Anterior cingulate cortex (tissue), 58 donors: ENCODE measurements around the gene BGN.

Experiments used
- DNase-seq, 58 donors: peaks; one replicate each; lab custom pipeline; 2025; lab: John Stamatoyannopoulos, UW

The BGN gene

GRCh38 chrX:153501530-153501929, 6.8 kb downstream of the BGN start:
- DNase-seq: peak in 34 of 58 donors; percentile 2 to 56 (median 22)

DNA sequence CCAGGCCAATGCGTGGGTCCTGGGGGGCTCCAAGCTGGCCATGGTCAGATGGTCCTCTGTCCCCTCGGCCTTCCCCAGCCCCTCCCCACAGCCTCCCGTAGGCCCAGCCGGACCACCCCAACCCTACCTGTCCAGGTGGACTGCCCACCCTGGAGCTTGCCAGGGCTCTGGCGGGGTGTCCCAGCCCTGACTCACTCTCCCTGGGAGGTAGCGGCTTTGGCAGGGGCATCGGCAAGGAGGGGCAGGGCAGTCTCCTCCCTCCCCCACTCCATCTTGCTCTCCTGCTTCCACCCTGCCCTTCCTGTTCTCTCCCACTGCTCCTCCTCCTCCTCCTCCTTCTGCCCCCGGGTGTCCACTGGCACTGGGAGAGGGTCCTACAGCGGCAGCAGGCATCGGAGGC, 7.4 kb downstream of the BGN start:
- no peak for DNase-seq

- DNase-seq: no peak
Observed at GRCh38 chrX:153502796-153503195, 8.0 kb downstream of the BGN start.

DNA sequence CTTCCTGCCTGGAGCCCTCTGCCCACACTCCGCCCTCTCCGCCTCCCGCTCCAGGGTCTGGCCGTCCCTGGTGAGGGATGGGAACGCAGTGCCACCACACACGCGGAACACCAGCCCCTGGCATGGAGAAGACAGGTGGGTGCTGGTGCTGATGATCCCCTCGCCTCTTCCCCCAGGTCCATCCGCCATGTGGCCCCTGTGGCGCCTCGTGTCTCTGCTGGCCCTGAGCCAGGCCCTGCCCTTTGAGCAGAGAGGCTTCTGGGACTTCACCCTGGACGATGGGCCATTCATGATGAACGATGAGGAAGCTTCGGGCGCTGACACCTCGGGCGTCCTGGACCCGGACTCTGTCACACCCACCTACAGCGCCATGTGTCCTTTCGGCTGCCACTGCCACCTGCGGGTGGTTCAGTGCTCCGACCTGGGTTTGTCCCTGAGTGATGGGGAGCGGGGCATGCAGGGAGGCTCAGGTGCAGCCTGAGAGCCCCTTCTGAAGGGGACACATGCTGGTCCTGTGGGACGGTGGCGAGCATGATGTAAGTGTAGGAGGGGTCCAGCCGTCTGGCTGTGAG, 9.8 kb downstream of the BGN start:
- no peak for DNase-seq

DNA sequence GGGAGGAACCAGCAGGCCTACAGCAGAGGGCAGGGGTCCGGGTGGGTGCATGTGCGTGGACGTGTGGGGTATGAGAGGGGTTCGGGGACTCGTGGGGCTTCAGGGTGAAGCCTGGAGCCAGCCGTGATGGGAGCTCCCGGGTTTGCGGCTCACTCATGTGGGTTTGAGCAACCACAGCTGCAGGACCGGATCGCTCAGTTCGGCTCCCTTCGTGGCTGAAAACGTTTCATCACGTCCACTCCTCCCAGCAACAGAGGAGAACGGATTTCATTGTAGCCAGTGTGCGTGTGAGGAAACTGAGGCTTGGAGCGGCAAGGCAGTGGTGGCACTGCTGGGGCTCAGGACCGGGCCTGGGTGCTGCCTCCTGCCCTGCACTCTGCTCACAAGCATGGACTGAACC, 10.6 kb downstream of the BGN start:
- no peak for DNase-seq

DNA sequence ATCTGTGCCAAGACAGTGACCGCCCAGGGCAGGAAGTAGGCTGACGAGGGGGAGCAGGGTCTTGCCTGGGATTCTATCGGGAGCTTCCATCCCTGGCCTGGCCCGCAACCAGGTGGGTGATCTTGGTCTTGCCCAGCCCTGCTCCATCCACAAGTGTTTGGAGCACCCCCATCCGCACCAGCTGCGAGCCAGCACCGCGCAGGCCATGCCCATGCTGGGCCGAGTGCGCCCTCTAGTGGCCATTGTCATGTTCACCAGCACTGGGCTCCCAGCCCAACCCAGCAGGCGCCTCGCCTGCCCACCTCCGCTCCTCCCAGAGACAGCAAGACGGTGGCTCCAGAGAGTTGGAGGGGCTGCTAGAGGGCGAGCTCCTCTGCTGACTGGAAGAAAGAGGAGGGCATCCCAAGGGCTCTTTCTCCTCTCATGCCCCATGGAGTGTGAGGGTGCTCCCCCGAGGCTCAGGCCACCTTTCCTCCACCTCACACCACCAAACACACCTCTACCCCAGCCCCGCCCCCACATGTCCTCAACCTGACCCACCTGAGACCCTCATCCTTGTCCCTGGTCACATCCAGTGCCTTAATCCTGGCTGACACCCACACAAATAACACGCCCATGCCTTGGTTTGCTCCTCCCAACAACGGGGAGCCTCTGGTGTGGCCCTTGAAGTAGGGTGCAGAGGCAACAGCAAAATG, 12.9 kb downstream of the BGN start:
- peak in 57 of 58 donors; percentile 2 to 87 (median 64) for DNase-seq

DNA sequence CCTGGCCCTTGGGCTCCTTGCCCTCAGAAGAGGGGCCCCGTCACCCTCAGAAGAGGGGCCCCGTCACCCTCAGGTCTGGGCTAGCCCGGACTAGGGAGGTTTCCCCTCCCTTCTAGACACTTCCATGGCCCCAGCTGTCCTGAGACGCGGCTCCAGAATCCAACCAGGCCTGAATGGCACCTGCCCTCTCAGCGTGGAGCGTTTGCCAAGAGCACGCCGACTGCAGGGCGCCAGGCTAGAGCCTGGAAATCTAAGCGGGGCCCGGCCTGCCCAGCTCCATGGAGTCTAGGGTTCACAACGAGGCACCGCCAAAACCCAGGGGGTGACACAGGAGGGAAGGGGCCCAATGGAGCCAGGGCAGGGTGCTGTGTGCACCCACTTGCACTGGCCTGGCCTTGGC, 14.8 kb downstream of the BGN start:
- DNase-seq: no peak

DNA sequence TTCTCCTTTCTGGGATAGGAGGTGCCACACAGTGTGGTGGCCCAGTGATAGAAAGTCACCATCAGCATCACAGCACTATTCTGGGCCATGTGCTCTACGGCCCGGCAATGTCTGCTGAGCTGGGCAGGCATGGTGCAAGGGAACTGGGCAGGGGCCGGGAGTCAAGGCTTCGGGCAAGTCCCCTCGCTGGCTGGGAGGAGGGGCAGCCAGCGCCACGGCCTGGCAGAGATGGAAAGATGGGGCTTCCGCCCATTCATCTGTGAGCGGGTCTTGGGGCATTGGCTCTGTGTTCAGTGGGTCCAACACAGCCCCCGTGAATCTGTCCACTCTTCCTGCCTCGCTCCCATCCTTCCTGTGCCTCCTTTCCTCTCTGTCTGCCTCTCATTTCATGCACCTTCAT, 15.6 kb downstream of the BGN start:
- DNase-seq: no peak

DNA sequence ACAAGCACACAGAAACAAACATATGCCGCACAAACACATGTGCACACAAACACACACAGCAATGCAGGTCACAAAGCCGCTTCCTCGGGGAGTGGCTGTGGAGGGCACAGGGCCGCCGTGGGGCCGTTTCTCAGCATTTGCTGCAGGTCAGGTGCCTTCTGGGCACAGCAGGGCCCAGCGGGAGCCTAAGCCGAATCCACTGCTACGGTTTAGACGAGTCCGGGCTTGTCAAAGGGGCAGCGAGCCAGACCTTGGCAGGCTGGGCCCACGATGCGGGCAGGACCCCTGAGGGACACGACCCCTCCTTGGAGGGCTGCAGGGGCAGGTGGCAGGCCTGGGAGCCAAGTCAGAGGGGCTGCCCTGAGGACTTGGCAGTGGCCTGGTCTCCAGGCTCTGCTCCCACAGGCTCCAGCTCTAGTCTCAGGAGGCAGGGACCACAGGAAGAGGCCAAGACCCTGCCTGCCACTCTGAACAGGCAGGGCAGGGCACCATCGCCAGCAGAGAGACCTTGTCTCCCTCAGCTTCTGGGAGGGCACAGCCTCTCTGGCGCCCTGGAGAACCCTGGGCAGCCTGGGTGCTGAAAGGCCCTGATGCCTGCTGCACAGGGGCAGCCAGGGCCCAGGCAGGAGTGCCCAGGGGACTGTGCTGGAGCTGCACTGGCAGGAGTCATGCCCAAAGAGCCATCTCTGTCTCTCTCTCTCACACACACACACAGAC, 17.2 kb downstream of the BGN start:
- no peak for DNase-seq

- DNase-seq: no peak
Observed at GRCh38 chrX:153512501-153512893, 17.7 kb downstream of the BGN start.

DNA sequence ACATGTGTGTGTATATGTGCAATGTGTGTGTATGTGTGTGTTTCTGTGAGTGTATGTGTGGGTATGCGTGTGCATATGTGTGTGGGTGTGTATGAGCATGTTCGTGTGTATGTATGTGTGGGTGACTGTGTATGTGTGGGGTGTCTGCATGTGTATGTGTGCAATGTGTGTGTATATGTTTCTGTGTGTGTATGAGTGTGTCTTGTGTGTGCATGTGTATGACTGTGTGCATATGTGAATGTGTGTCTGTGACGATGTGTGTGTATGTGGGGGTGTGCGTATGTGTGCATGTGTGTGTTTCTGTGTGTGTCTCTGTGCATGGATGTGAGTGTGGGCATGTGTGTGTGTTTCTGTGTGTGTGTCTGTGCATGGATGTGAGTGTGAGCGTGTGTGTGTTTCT, 18.5 kb downstream of the BGN start:
- no peak for DNase-seq

- DNase-seq: no peak
Observed at GRCh38 chrX:153514259-153514658, 19.5 kb downstream of the BGN start.

DNA sequence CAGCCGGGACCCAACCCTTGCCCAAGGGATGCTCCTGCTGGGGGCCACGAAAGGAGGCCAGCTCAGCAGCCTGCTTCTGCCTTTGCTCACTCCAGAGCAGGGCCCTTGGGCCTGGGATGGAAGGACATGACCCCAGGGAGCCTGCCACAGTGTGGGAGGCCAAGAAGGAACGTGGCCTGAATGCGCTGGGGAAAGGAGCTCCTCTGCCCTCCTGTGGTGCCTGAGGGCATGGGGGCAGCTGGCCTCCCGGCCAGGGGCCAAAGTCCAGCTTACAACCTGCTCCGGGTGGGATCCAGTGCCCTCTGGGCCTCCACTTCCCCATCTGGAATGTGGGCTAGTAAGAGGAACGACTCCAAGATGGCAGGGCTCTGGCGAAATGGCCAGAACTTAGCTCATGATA, 20.7 kb downstream of the BGN start:
- DNase-seq: no peak

- DNase-seq: no peak
Observed at GRCh38 chrX:153516073-153516472, 21.3 kb downstream of the BGN start.

GRCh38 chrX:153517423-153517822, 22.6 kb downstream of the BGN start, which contains the start of gene ATP2B3:
ATP2B3 (plus strand) TSS chrX:153517642; CDS start chrX:153536248, 18,606 bp downstream.
- DNase-seq: peak in 4 of 58 donors; percentile 3 to 14 (median 10)

DNA sequence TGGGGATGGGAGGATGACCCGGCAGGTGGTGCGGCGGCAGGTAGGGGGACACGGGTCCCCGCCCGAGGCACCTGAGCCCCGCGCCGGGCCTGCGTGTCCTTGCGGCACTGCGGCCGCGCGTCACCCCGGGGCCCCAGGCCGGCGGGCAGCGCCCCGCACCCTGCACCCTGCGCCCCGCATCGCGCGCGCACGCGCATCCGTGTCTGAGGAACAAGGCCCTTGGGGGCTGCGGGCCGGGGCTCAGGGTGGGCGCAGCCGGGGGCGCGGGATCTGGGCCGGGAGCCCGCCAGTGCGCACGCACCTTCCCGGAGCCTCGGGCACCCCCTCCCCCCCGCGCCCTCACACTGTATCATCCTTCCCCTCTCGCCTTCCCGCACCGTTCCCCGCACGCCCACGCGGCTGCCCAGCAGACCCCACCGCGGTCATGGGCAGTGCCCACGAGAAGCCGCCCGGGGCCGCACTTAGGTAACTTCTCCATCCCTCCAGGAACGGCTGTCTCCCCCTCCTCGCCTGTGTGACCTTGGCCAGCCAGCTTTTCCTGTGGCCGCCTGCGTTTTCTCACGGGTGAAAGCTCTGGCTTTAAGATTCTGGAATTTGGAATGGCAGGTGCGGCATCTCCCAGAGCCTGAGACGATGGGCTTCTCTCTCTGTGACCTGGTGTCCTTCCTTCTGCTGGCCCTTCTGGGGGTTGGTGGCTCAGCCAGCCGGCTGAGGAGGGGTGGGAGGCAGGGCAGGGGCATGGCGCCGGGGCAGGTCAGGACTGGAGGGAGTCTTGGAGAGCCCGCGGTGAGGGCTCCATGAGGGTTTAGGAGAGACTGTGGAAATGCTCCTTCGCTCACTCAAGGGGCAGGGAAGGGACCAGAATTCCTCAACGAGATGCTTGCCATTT, 23.4 kb downstream of the BGN start:
- no peak for DNase-seq

GRCh38 chrX:153519569-153520286, 24.9 kb downstream of the BGN start:
- no peak for DNase-seq

GRCh38 chrX:153520287-153520917, 25.6 kb downstream of the BGN start:
- DNase-seq: no peak

GRCh38 chrX:153521034-153521433, 26.3 kb downstream of the BGN start:
- peak in 36 of 58 donors; percentile 3 to 81 (median 28) for DNase-seq

- no peak for DNase-seq
Observed at GRCh38 chrX:153522259-153522658, 27.5 kb downstream of the BGN start.
